Ramos (cell line): Measurements from ENCODE around the gene PAPPA2.

Experiments
- in situ Hi-C: fragments of 300-500 bp; cut with MboI; formaldehyde crosslinking; loops from one replicate; pipeline ENCODE4 v1.14.3; 2022; ENCODE audit warnings: low sequenced_read_pairs; ENCODE audit not compliant: unreplicated experiment

Gene PAPPA2

GRCh38 chr1:176843352-176844297 lies 380.6 kb downstream of the PAPPA2 start:
- in situ Hi-C loops: no loop called here

- in situ Hi-C loops: no loop called here
Observed at GRCh38 chr1:176847052-176847451, 384.1 kb downstream of the PAPPA2 start.

- in situ Hi-C loops: no loop called here
Observed at GRCh38 chr1:176849281-176849680, 386.3 kb downstream of the PAPPA2 start.

- in situ Hi-C loops: no loop called here
Observed at GRCh38 chr1:176850871-176851270, 387.9 kb downstream of the PAPPA2 start.

- in situ Hi-C loops: no loop called here
Observed at GRCh38 chr1:176852124-176852523, 389.1 kb downstream of the PAPPA2 start.

GRCh38 chr1:176853503-176853902 lies 390.5 kb downstream of the PAPPA2 start:
- in situ Hi-C loops: no loop called here

GRCh38 chr1:176854121-176854520 lies 391.1 kb downstream of the PAPPA2 start:
- in situ Hi-C loops: no loop called here

GRCh38 chr1:176854758-176855745 lies 392.1 kb downstream of the PAPPA2 start:
- in situ Hi-C loops: no loop called here

GRCh38 chr1:176857632-176858031 lies 394.7 kb downstream of the PAPPA2 start:
- in situ Hi-C loops: no loop called here

- in situ Hi-C loops: no loop called here
Observed at GRCh38 chr1:176858433-176858916, 395.5 kb downstream of the PAPPA2 start.

- in situ Hi-C loops: no loop called here
Observed at GRCh38 chr1:176863613-176864012, 400.6 kb downstream of the PAPPA2 start.

- in situ Hi-C loops: no loop called here
Observed at GRCh38 chr1:176864211-176864610, 401.2 kb downstream of the PAPPA2 start.

GRCh38 chr1:176866011-176866714 lies 403.2 kb downstream of the PAPPA2 start:
- in situ Hi-C loops: no loop called here

GRCh38 chr1:176869577-176869976 lies 406.6 kb downstream of the PAPPA2 start:
- in situ Hi-C loops: no loop called here

- in situ Hi-C loops: no loop called here
Observed at GRCh38 chr1:176876966-176877515, 414.1 kb downstream of the PAPPA2 start.

- in situ Hi-C loops: no loop called here
Observed at GRCh38 chr1:176877557-176877956, 414.6 kb downstream of the PAPPA2 start.

- in situ Hi-C loops: no loop called here
Observed at GRCh38 chr1:176878750-176879536, 416.0 kb downstream of the PAPPA2 start.

GRCh38 chr1:176879784-176880620 lies 417.0 kb downstream of the PAPPA2 start:
- in situ Hi-C loops: loop anchor here (5.0 kb wide), 1 partner anchor 323 kb away; no protein-coding TSS in a partner anchor
